H1 (cell line): ENCODE data around the gene ZNF618. TPM values are rescaled to one million over a fixed set of nuclear protein-coding genes. Genes with fewer than 3 reads are reported as not detected.

ENCODE experiments used
- CTCF ChIA-PET: fragments of 300-600 bp; sonication (Branson Sonifier 250); formaldehyde crosslinking; loops from one replicate; lab custom pipeline; 2021; ENCODE audit not compliant: partially characterized antibody; lab: Charles Lee
- POLR2A ChIA-PET: fragments of 300-600 bp; sonication (Branson Sonifier 250); formaldehyde crosslinking; loops from one replicate; lab custom pipeline; 2021; ENCODE audit warnings: inconsistent platforms; ENCODE audit not compliant: partially characterized antibody; lab: Charles Lee
- DNase-seq, 2 experiments: peaks; one replicate each; pipeline versions ENCODE4 v3.0.0 to v3.0.0-alpha.2; 2010 to 2022; ENCODE audit warnings: low spot score in 2 of 2, low read depth in 1 of 2, mixed read lengths in 1 of 2
- FAIRE-seq: peaks from 2 replicates; lab custom pipeline; 2011; peaks lifted over from hg19 to GRCh38; lab: Jason Lieb, UNC
- H2AFZ ChIP-seq: 2 replicates; pipeline ENCODE4 v1.8.1; 2012; ENCODE audit warnings: low read length, inconsistent platforms
- H2AK5ac ChIP-seq: 2 replicates; pipeline ENCODE4 v1.6.1; 2013; ENCODE audit warnings: low read depth, low read length
- H2BK120ac ChIP-seq: replicated peaks from 2 replicates; pipeline ENCODE3; 2013; ENCODE audit warnings: low read depth, low read length, inconsistent platforms
- H2BK12ac ChIP-seq: 2 replicates; pipeline ENCODE4 v1.6.1; 2013; ENCODE audit warnings: low read depth, low read length
- H2BK15ac ChIP-seq: 2 replicates; pipeline ENCODE4 v1.6.1; 2013; ENCODE audit warnings: low read length
- H2BK20ac ChIP-seq: 2 replicates; pipeline ENCODE4 v1.6.1; 2013; ENCODE audit warnings: low read length
- H2BK5ac ChIP-seq: 2 replicates; pipeline ENCODE4 v1.6.1; 2013; ENCODE audit warnings: low read depth, low read length
- H3K14ac ChIP-seq: 2 replicates; pipeline ENCODE4 v1.6.1; 2013; ENCODE audit warnings: inconsistent platforms; ENCODE audit not compliant: insufficient read length
- H3K18ac ChIP-seq: 2 replicates; pipeline ENCODE4 v1.6.1; 2013; ENCODE audit warnings: low read length; ENCODE audit errors: extremely low read depth
- H3K23ac ChIP-seq: 2 replicates; pipeline ENCODE4 v1.6.1; 2013; ENCODE audit warnings: inconsistent platforms; ENCODE audit not compliant: insufficient read length
- H3K23me2 ChIP-seq: 2 replicates; pipeline ENCODE4 v1.6.1; 2013; ENCODE audit warnings: low read depth, low read length
- H3K27ac ChIP-seq: 2 replicates; pipeline ENCODE4 v1.6.1; 2011; ENCODE audit warnings: low read depth, low read length, inconsistent platforms
- H3K27me3 ChIP-seq, 4 experiments: replicated peaks in 1 of 4; 1 replicate in 1 of 4; 2 replicates in 3 of 4; pipeline versions ENCODE4 v1.6.1 to v1.8.1; 2011 to 2013; ENCODE audit warnings: low read length in 3 of 4, mild to moderate bottlenecking in 3 of 4, inconsistent platforms in 2 of 4, mixed read lengths in 2 of 4, moderate library complexity in 1 of 4; ENCODE audit not compliant: control insufficient read depth in 3 of 4, insufficient read depth in 3 of 4; ENCODE audit errors: extremely low read depth in 1 of 4
- H3K36me3 ChIP-seq, 4 experiments: 2 replicates each; pipeline versions ENCODE4 v1.6.1 to v1.8.1; 2011 to 2013; ENCODE audit warnings: mild to moderate bottlenecking in 4 of 4, low read length in 3 of 4, moderate library complexity in 2 of 4, control low read depth in 1 of 4, inconsistent platforms in 1 of 4; ENCODE audit not compliant: insufficient read depth in 4 of 4, control insufficient read depth in 2 of 4
- H3K4ac ChIP-seq: replicated peaks from 2 replicates; pipeline ENCODE3; 2013; ENCODE audit warnings: low read length, low read depth, mixed read lengths, inconsistent platforms; ENCODE audit not compliant: insufficient read length
- H3K4me1 ChIP-seq, 4 experiments: replicated peaks in 1 of 4; 1 replicate in 1 of 4; 2 replicates in 3 of 4; pipeline versions ENCODE4 v1.6.1 to v1.8.1; 2011 to 2013; ENCODE audit warnings: low read length in 3 of 4, inconsistent platforms in 2 of 4, mixed read lengths in 1 of 4; ENCODE audit not compliant: insufficient read depth in 4 of 4, control insufficient read depth in 3 of 4
- H3K4me2 ChIP-seq, 2 experiments: 2 replicates each; pipeline versions ENCODE4 v1.6.1 to v1.8.1; 2011 to 2013; ENCODE audit warnings: low read depth in 2 of 2, low read length in 2 of 2, control low read depth in 1 of 2, inconsistent platforms in 1 of 2, mild to moderate bottlenecking in 1 of 2; ENCODE audit not compliant: insufficient read depth in 1 of 2
- H3K4me3 ChIP-seq, 4 experiments: fragments of 200-600, 300-600 bp in 1 of 4; sonication (generic), shearing (Covaris generic), sonication (Bioruptor Twin) in 1 of 4; 2 replicates each; pipeline versions ENCODE4 v1.5.1 to v1.8.1; 2011 to 2016; ENCODE audit warnings: low read length in 4 of 4, low read depth in 3 of 4, control low read depth in 2 of 4, inconsistent platforms in 2 of 4, mild to moderate bottlenecking in 2 of 4, mixed read lengths in 1 of 4, moderate library complexity in 1 of 4; ENCODE audit not compliant: insufficient read depth in 2 of 4; ENCODE audit errors: extremely low read depth in 1 of 4
- H3K56ac ChIP-seq: replicated peaks from 2 replicates; pipeline ENCODE3; 2013; ENCODE audit warnings: low read depth, mild to moderate bottlenecking, mixed read lengths, low read length, inconsistent platforms; ENCODE audit not compliant: insufficient read length
- H3K79me1 ChIP-seq: 2 replicates; pipeline ENCODE4 v1.6.1; 2013; ENCODE audit warnings: low read depth, low read length, control low read depth
- H3K79me2 ChIP-seq, 2 experiments: 2 replicates each; pipeline versions ENCODE4 v1.6.1 to v1.8.1; 2012 to 2013; ENCODE audit warnings: low read length in 2 of 2, mild to moderate bottlenecking in 2 of 2, inconsistent platforms in 1 of 2; ENCODE audit not compliant: insufficient read depth in 2 of 2, control insufficient read depth in 1 of 2
- H3K9ac ChIP-seq, 4 experiments: replicated peaks in 1 of 4; 1 replicate in 1 of 4; 2 replicates in 3 of 4; pipeline versions ENCODE4 v1.6.1 to v1.8.1; 2011 to 2013; ENCODE audit warnings: low read depth in 3 of 4, low read length in 3 of 4, control low read depth in 2 of 4, mild to moderate bottlenecking in 2 of 4, moderate library complexity in 2 of 4, inconsistent platforms in 1 of 4; ENCODE audit errors: extremely low read depth in 1 of 4
- H3K9me3 ChIP-seq, 2 experiments: 2 replicates each; pipeline versions ENCODE4 v1.6.1 to v1.8.1; 2012 to 2013; ENCODE audit warnings: mild to moderate bottlenecking in 2 of 2, moderate library complexity in 2 of 2, control low read depth in 1 of 2, inconsistent platforms in 1 of 2, low read depth in 1 of 2, low read length in 1 of 2, mixed read lengths in 1 of 2; ENCODE audit not compliant: insufficient read depth in 2 of 2
- H4K20me1 ChIP-seq, 2 experiments: replicated peaks in 1 of 2; 2 replicates each; pipeline versions ENCODE3 to v1.8.1; 2011 to 2013; ENCODE audit warnings: inconsistent platforms in 2 of 2, low read length in 2 of 2, mild to moderate bottlenecking in 1 of 2; ENCODE audit not compliant: insufficient read depth in 2 of 2, control insufficient read depth in 1 of 2
- H4K5ac ChIP-seq: 2 replicates; pipeline ENCODE4 v1.6.1; 2013; ENCODE audit warnings: low read length, low read depth, mixed read lengths, inconsistent platforms; ENCODE audit not compliant: insufficient read length
- H4K8ac ChIP-seq: 2 replicates; pipeline ENCODE4 v1.8.0; 2013; ENCODE audit warnings: mild to moderate bottlenecking, moderate library complexity, low read length, inconsistent platforms; ENCODE audit not compliant: insufficient read depth; ENCODE audit errors: extremely low read depth
- H4K91ac ChIP-seq: replicated peaks from 2 replicates; pipeline ENCODE3; 2013; ENCODE audit warnings: low read length, mixed read lengths, inconsistent platforms; ENCODE audit not compliant: insufficient read length
- CEBPB ChIP-seq: IDR thresholded peaks from 2 replicates; pipeline ENCODE4 v1.6.1; 2012; ENCODE audit warnings: low read depth, low read length
- HDAC6 ChIP-seq: IDR thresholded peaks from one replicate; pipeline ENCODE4 v1.7.1; 2012; ENCODE audit warnings: low read depth, mild to moderate bottlenecking, inconsistent platforms, low read length, moderate library complexity
- YY1 ChIP-seq: IDR thresholded peaks from 2 replicates; pipeline ENCODE4 v1.6.1; 2011; ENCODE audit warnings: low read depth, mild to moderate bottlenecking, low read length
- WGBS, 2 experiments: shearing (Covaris generic) in 1 of 2; methylation state at CpG; one replicate each; pipeline versions ENCODE4 v1.1.6 to v1.1.7; 2013 to 2015; ENCODE audit warnings: low lambda C conversion rate in 2 of 2, mixed read lengths in 2 of 2, inconsistent platforms in 1 of 2, low coverage in 1 of 2, missing lambda C conversion rate in 1 of 2; ENCODE audit not compliant: insufficient replicate concordance in 2 of 2, insufficient coverage in 1 of 2, insufficient read length in 1 of 2; ENCODE audit errors: extremely low coverage in 1 of 2, missing lambda C conversion rate in 1 of 2; 5-methylcytosine and 5-hydroxymethylcytosine counted together
- polyA plus RNA-seq, 7 experiments: library from polyadenylated mRNA; depleted of rRNA in 3 of 7; stranded (reverse) in 5 of 7; unstranded in 2 of 7; fragments of >200 nt in 5 of 7; fragments of 200-250 nt in 2 of 7; gene quantifications; 1 replicate in 5 of 7; 2 replicates in 1 of 7; 4 replicates in 1 of 7; pipeline versions ENCODE4 v1.2.1 to v1.2.3, GENCODE V29; 2011 to 2013; ENCODE audit warnings: missing spikeins in 2 of 7, mixed read lengths in 2 of 7
- total RNA-seq: library from RNA; stranded (reverse); fragmentation: NEBNext Ultra II Directional; extraction: Animal tissue kit (Norgen Biotek cat#: 25700); gene quantifications from 2 replicates; pipeline ENCODE4 v1.2.1, GENCODE V29; 2021

ZNF618 gene
- total and polyA plus RNA-seq, 2 of the 8 experiments (the other 6 are each of a cell fraction or from before 2014, with no cell fraction given) = 9.6 to 28.5 TPM

GRCh38 chr9:114084282-114085073, 208.4 kb downstream of the ZNF618 start:
- Histone ChIP-seq H3K79me2 (no peaks in the 10 kb centered on the region), H4K20me1 (peaks cover 0 to 1% of the 10 kb centered on the region in 2 experiments), H3K9me3 (no peaks in the 10 kb centered on the region), H2BK120ac (no peak overlapping the region), H3K23ac (no peak overlapping the region), H2BK12ac (no peak overlapping the region), H4K8ac (no peak overlapping the region), H2BK20ac (no peak overlapping the region), H2BK5ac (no peak overlapping the region), H3K4ac (no peak overlapping the region), H3K36me3 (no peaks in the 10 kb centered on the region), H3K4me2 (no peak overlapping the region), H3K14ac (no peak overlapping the region), H2BK15ac (no peak overlapping the region), H2AK5ac (no peak overlapping the region), H2AFZ (no peak overlapping the region), H3K18ac (no peak overlapping the region), H3K27ac (no peak overlapping the region), H4K91ac (no peak overlapping the region), H3K23me2 (no peaks in the 10 kb centered on the region), H3K4me1 (0 out of 7 replicates have a peak, but pooled peaks cover 0 to 2% (median 0%) of the 10 kb centered on the region in 4 experiments), H4K5ac (no peak overlapping the region), H3K79me1 (no peaks in the 10 kb centered on the region), H3K56ac (no peak overlapping the region), H3K27me3 (no peaks in the 10 kb centered on the region; a peak in 2 of 7 replicates), H3K4me3 (no peak overlapping the region), H3K9ac (no peak overlapping the region)
- no peak for FAIRE-seq
- 83% methylated on average over 11 of the region's 11 CpGs; no CpG with 5 or more reads in 1 of the 2 experiments for WGBS, 2 experiments
- TF ChIP-seq CEBPB = no peak
- TF ChIP-seq HDAC6 = no peak
- TF ChIP-seq YY1 = no peak
- POLR2A ChIA-PET = interaction anchor here (1.6 kb wide), 1 partner anchor 9 kb away, joined by 6 read pairs; no protein-coding TSS in a partner anchor
- DNase-seq = no peak
- CTCF ChIA-PET = interaction anchor here (0.7 to 10.3 kb wide), 28 partner anchors 10 to 403 kb away, joined by 3 to 144 read pairs (median 4); partner anchors contain the start of genes COL27A1 and KIF12
